Daoy (cell line): ENCODE data around the gene PLEKHA8. TPM values are rescaled to one million over a fixed set of nuclear protein-coding genes. Genes with fewer than 3 reads are reported as not detected.

Experiments
- DNase-seq: peaks from one replicate; pipeline ENCODE4 v3.0.0-alpha.2; 2015; ENCODE audit warnings: low read depth
- total RNA-seq: library from RNA; depleted of rRNA; stranded (reverse); fragments of >200 nt; shearing (Covaris generic); gene quantifications from 2 replicates; pipeline ENCODE4 v1.2.3, GENCODE V29; 2014; rRNA removed

PLEKHA8 gene
- 21.0 and 23.2 TPM in 2 replicates for total RNA-seq

- DNase-seq, result peak; percentile 92
Observed at GRCh38 chr7:30028216-30028748, at the start of gene PLEKHA8. Gene PLEKHA8, plus strand, starts transcription at chr7:30028412. Its CDS starts 351 bp downstream, at chr7:30028763.

- no peak for DNase-seq
Observed at GRCh38 chr7:29980151-29980550, 48.1 kb upstream of the PLEKHA8 start.

- DNase-seq, result peak; percentile 49
Observed at GRCh38 chr7:29987083-29987482, 41.1 kb upstream of the PLEKHA8 start.

GRCh38 chr7:29987811-29988317 is 40.3 kb upstream of the PLEKHA8 start:
- DNase-seq, result peak; percentile 86

- peak; percentile 95 for DNase-seq
Observed at GRCh38 chr7:29988424-29989256, 39.6 kb upstream of the PLEKHA8 start.

GRCh38 chr7:29989257-29989995 is 38.8 kb upstream of the PLEKHA8 start, which contains the start of gene SCRN1:
Gene SCRN1, minus strand, starts transcription at chr7:29989801. Its CDS starts 20,734 bp downstream, at chr7:29969067.
- DNase-seq, result peak; percentile 75

GRCh38 chr7:29990931-29991330 is 37.3 kb upstream of the PLEKHA8 start:
- DNase-seq, result no peak

GRCh38 chr7:29991937-29992336 is 36.3 kb upstream of the PLEKHA8 start:
- no peak for DNase-seq

- no peak for DNase-seq
Observed at GRCh38 chr7:29993140-29993539, 35.1 kb upstream of the PLEKHA8 start.

GRCh38 chr7:29995652-29996051 is 32.6 kb upstream of the PLEKHA8 start:
- DNase-seq, result no peak

GRCh38 chr7:29996321-29996720 is 31.9 kb upstream of the PLEKHA8 start:
- no peak for DNase-seq

GRCh38 chr7:29998489-29998888 is 29.7 kb upstream of the PLEKHA8 start:
- DNase-seq, result no peak

GRCh38 chr7:30001998-30002397 is 26.2 kb upstream of the PLEKHA8 start:
- DNase-seq, result no peak

- DNase-seq, result no peak
Observed at GRCh38 chr7:30003098-30003497, 25.1 kb upstream of the PLEKHA8 start.

- DNase-seq, result no peak
Observed at GRCh38 chr7:30005464-30005863, 22.7 kb upstream of the PLEKHA8 start.

- no peak for DNase-seq
Observed at GRCh38 chr7:30010021-30010420, 18.2 kb upstream of the PLEKHA8 start.

- DNase-seq, result no peak
Observed at GRCh38 chr7:30012757-30013156, 15.5 kb upstream of the PLEKHA8 start.

GRCh38 chr7:30018451-30018850 is 9.8 kb upstream of the PLEKHA8 start:
- DNase-seq, result no peak

- no peak for DNase-seq
Observed at GRCh38 chr7:30019387-30019786, 8.8 kb upstream of the PLEKHA8 start.

GRCh38 chr7:30019960-30020359 is 8.3 kb upstream of the PLEKHA8 start:
- no peak for DNase-seq

- no peak for DNase-seq
Observed at GRCh38 chr7:30020535-30020934, 7.7 kb upstream of the PLEKHA8 start.

GRCh38 chr7:30022991-30023390 is 5.2 kb upstream of the PLEKHA8 start:
- DNase-seq, result no peak
